Astrocyte (in vitro differentiated cells and primary cell): Measurements from ENCODE around the gene GSAP. TPM values are rescaled to one million over a fixed set of nuclear protein-coding genes. Genes with fewer than 3 reads are reported as not detected.

Experiments used
- DNase-seq: peaks from one replicate; pipeline ENCODE4 v3.0.0-alpha.2; 2010; ENCODE audit warnings: low read depth
- FAIRE-seq: peaks from 2 replicates; lab custom pipeline; 2011; peaks lifted over from hg19 to GRCh38; lab: Jason Lieb, UNC
- H2AFZ ChIP-seq: 2 replicates; pipeline ENCODE4 v1.6.0; 2012; ENCODE audit warnings: low read depth, low read length, inconsistent platforms
- H3K27ac ChIP-seq: 2 replicates; pipeline ENCODE4 v1.5.1; 2011; ENCODE audit warnings: low read depth, low read length, inconsistent platforms
- H3K27me3 ChIP-seq: 2 replicates; pipeline ENCODE4 v1.6.0; 2011; ENCODE audit warnings: low read length, inconsistent platforms; ENCODE audit not compliant: insufficient read depth
- H3K36me3 ChIP-seq: 2 replicates; pipeline ENCODE4 v1.5.1; 2011; ENCODE audit warnings: low read length, inconsistent platforms; ENCODE audit not compliant: insufficient read depth
- H3K4me1 ChIP-seq: 2 replicates; pipeline ENCODE4 v1.5.1; 2011; ENCODE audit warnings: low read length, inconsistent platforms; ENCODE audit not compliant: insufficient read depth
- H3K4me2 ChIP-seq: 2 replicates; pipeline ENCODE4 v1.6.0; 2012; ENCODE audit warnings: low read length, inconsistent platforms
- H3K4me3 ChIP-seq: 2 replicates; pipeline ENCODE4 v1.5.1; 2011; ENCODE audit warnings: low read depth, mild to moderate bottlenecking, low read length, inconsistent platforms; ENCODE audit not compliant: insufficient read depth
- H3K79me2 ChIP-seq: 2 replicates; pipeline ENCODE4 v1.6.0; 2012; ENCODE audit warnings: mild to moderate bottlenecking, low read length, inconsistent platforms; ENCODE audit not compliant: insufficient read depth
- H3K9ac ChIP-seq: 2 replicates; pipeline ENCODE4 v1.6.0; 2012; ENCODE audit warnings: mild to moderate bottlenecking, low read length, inconsistent platforms
- H3K9me3 ChIP-seq: 2 replicates; pipeline ENCODE4 v1.5.1; 2012; ENCODE audit warnings: low read depth, mild to moderate bottlenecking, low read length, inconsistent platforms; ENCODE audit not compliant: insufficient read depth
- H4K20me1 ChIP-seq: 2 replicates; pipeline ENCODE4 v1.6.0; 2012; ENCODE audit warnings: low read length, inconsistent platforms; ENCODE audit not compliant: insufficient read depth
- H3K27ac Mint-ChIP-seq: one replicate; pipeline ENCODE4 v1.8.0; 2021; ENCODE audit warnings: mild to moderate bottlenecking, mixed read lengths; ENCODE audit not compliant: unreplicated experiment
- H3K27me3 Mint-ChIP-seq: one replicate; pipeline ENCODE4 v1.8.0; 2021; ENCODE audit warnings: low read depth, mixed read lengths; ENCODE audit not compliant: unreplicated experiment
- H3K36me3 Mint-ChIP-seq: one replicate; pipeline ENCODE4 v1.8.0; 2021; ENCODE audit warnings: low read depth, mixed read lengths; ENCODE audit not compliant: unreplicated experiment
- H3K4me1 Mint-ChIP-seq: one replicate; pipeline ENCODE4 v1.8.0; 2021; ENCODE audit warnings: low read depth, mixed read lengths; ENCODE audit not compliant: unreplicated experiment
- H3K4me3 Mint-ChIP-seq: one replicate; pipeline ENCODE4 v1.8.0; 2021; ENCODE audit warnings: mild to moderate bottlenecking, moderate library complexity, mixed read lengths; ENCODE audit not compliant: unreplicated experiment
- H3K9me3 Mint-ChIP-seq: one replicate; pipeline ENCODE4 v1.8.0; 2021; ENCODE audit warnings: mild to moderate bottlenecking, mixed read lengths; ENCODE audit not compliant: unreplicated experiment
- EZH2 ChIP-seq: IDR thresholded peaks from 2 replicates; pipeline ENCODE4 v1.6.1; 2012; ENCODE audit warnings: mild to moderate bottlenecking, low read length, inconsistent platforms; ENCODE audit not compliant: insufficient read depth
- total RNA-seq: library from RNA; stranded (reverse); gene quantifications from 2 replicates; pipeline ENCODE4 v1.2.1, GENCODE V29; 2021
- TF ChIP-seq, protein P1 (sequence below): IDR thresholded peaks from 2 replicates; pipeline ENCODE4 v1.5.1; 2011; ENCODE audit warnings: low read depth, mild to moderate bottlenecking, inconsistent platforms, low read length, moderate library complexity; ENCODE audit not compliant: insufficient read depth

The GSAP gene
- total RNA-seq, 1 donor from 2014 or later = 4.1 TPM

GRCh38 chr7:77359599-77359998 is 56.5 kb downstream of the GSAP start:
- Mint-ChIP-seq H3K27ac (no peak overlapping the region), H3K9me3 (no peaks in the 10 kb centered on the region), H3K36me3 (peaks cover 2% of the 10 kb centered on the region), H3K4me3 (no peak overlapping the region), H3K27me3 (no peaks in the 10 kb centered on the region), H3K4me1 (peaks cover 6% of the 10 kb centered on the region)
- Histone ChIP-seq H4K20me1 (no peaks in the 10 kb centered on the region), H3K27ac (no peak overlapping the region), H3K4me1 (no peaks in the 10 kb centered on the region), H3K9me3 (no peaks in the 10 kb centered on the region), H3K79me2 (no peaks in the 10 kb centered on the region), H3K9ac (no peak overlapping the region), H3K36me3 (no peaks in the 10 kb centered on the region), H3K27me3 (no peaks in the 10 kb centered on the region), H2AFZ (no peak overlapping the region), H3K4me3 (no peak overlapping the region), H3K4me2 (no peak overlapping the region)
- FAIRE-seq = no peak
- no peak for TF ChIP-seq EZH2
- TF ChIP-seq, protein P1, sequence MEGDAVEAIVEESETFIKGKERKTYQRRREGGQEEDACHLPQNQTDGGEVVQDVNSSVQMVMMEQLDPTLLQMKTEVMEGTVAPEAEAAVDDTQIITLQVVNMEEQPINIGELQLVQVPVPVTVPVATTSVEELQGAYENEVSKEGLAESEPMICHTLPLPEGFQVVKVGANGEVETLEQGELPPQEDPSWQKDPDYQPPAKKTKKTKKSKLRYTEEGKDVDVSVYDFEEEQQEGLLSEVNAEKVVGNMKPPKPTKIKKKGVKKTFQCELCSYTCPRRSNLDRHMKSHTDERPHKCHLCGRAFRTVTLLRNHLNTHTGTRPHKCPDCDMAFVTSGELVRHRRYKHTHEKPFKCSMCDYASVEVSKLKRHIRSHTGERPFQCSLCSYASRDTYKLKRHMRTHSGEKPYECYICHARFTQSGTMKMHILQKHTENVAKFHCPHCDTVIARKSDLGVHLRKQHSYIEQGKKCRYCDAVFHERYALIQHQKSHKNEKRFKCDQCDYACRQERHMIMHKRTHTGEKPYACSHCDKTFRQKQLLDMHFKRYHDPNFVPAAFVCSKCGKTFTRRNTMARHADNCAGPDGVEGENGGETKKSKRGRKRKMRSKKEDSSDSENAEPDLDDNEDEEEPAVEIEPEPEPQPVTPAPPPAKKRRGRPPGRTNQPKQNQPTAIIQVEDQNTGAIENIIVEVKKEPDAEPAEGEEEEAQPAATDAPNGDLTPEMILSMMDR = no peak
- no peak for DNase-seq

DNA sequence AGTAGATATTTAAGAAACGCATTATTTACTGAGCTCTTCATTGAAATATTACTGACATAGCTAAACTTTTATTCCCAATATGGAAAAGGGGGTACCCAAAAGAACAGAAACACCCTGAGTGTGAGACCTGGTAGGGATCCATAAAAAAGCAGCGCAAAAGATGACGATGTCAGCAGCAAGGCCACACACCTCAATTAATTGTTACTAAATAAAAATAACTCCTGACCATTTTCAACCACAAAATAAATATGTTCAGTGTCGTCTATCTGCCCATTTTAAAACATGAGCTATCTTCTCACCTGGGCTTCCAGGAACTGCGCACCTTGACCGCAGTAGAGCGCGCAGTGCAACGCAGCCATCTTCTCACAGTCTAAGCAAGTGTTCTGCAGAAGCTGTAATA is 61.2 kb downstream of the GSAP start:
- FAIRE-seq = no peak
- no peaks in the 10 kb centered on the region for H3K79me2 ChIP-seq
- no peaks in the 10 kb centered on the region for H3K4me1 ChIP-seq
- H2AFZ ChIP-seq = no peak overlapping the region
- DNase-seq = no peak
- no peaks in the 10 kb centered on the region for H3K9me3 ChIP-seq
- H3K27me3 Mint-ChIP-seq = no peaks in the 10 kb centered on the region
- H3K27ac Mint-ChIP-seq = no peak overlapping the region
- no peaks in the 10 kb centered on the region for H3K36me3 ChIP-seq
- no peak overlapping the region for H3K4me2 ChIP-seq
- no peak overlapping the region for H3K9ac ChIP-seq
- no peaks in the 10 kb centered on the region for H4K20me1 ChIP-seq
- H3K36me3 Mint-ChIP-seq = peaks cover 1% of the 10 kb centered on the region
- peaks cover 18% of the 10 kb centered on the region for H3K4me1 Mint-ChIP-seq
- H3K9me3 Mint-ChIP-seq = no peaks in the 10 kb centered on the region
- H3K4me3 ChIP-seq = no peak overlapping the region
- no peaks in the 10 kb centered on the region for H3K27me3 ChIP-seq
- TF ChIP-seq EZH2 = no peak
- TF ChIP-seq, protein P1 = no peak
- no peak overlapping the region for H3K4me3 Mint-ChIP-seq
- H3K27ac ChIP-seq = no peak overlapping the region

GRCh38 chr7:77354484-77354883 is 61.7 kb downstream of the GSAP start:
- H4K20me1 ChIP-seq = no peaks in the 10 kb centered on the region
- Mint-ChIP-seq H3K36me3 (no peaks in the 10 kb centered on the region), H3K27ac (no peak overlapping the region), H3K4me3 (no peak overlapping the region), H3K9me3 (no peaks in the 10 kb centered on the region), H3K27me3 (no peaks in the 10 kb centered on the region), H3K4me1 (peaks cover 15% of the 10 kb centered on the region)
- no peak for DNase-seq
- peaks cover under 1% of the 10 kb centered on the region for H3K4me1 ChIP-seq
- no peak for FAIRE-seq
- no peaks in the 10 kb centered on the region for H3K9me3 ChIP-seq
- H3K36me3 ChIP-seq = no peaks in the 10 kb centered on the region
- no peak overlapping the region for H3K9ac ChIP-seq
- H2AFZ ChIP-seq = no peak overlapping the region
- no peak overlapping the region for H3K4me2 ChIP-seq
- no peak overlapping the region for H3K4me3 ChIP-seq
- no peaks in the 10 kb centered on the region for H3K27me3 ChIP-seq
- no peaks in the 10 kb centered on the region for H3K79me2 ChIP-seq
- TF ChIP-seq, protein P1 = no peak
- TF ChIP-seq EZH2 = no peak
- no peak overlapping the region for H3K27ac ChIP-seq
